Measurements from ENCODE around the gene COQ8B. TPM values are rescaled to one million over a fixed set of nuclear protein-coding genes. Genes with fewer than 3 reads are reported as not detected.

Gene COQ8B
- total RNA-seq, 4 donors from 2014 or later: 32.4 to 92.8 (median 41.9) TPM

DNA sequence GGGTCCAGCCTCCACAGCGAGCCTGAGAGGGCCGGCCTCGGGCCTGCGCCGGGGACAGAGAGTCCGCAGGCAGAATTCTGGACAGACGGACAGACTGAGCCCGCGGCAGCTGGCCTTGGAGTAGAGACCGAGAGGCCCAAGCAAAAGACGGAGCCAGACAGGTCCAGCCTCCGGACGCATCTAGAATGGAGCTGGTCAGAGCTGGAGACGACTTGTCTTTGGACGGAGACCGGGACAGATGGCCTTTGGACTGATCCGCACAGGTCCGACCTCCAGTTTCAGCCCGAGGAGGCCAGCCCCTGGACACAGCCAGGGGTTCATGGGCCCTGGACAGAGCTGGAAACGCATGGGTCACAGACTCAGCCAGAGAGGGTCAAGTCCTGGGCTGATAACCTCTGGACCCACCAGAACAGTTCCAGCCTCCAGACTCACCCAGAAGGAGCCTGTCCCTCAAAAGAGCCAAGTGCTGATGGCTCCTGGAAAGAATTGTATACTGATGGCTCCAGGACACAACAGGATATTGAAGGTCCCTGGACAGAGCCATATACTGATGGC lies 716 bp upstream of the COQ8B start:
- H3K36me3 ChIP-seq: peaks cover 0 to 13% (median 0%) of the 10 kb centered on the region in 3 donors
- no peaks in the 10 kb centered on the region for H3K27me3 ChIP-seq
- peak overlapping the region; percentile 69 to 91 (median 81) for H3K4me3 ChIP-seq
- peak overlapping the region; percentile 89 to 99 (median 96) for H3K27ac ChIP-seq
- DNase-seq: peak in 2 of 3 donors; percentile 69 to 74
- H3K9me3 ChIP-seq: no peaks in the 10 kb centered on the region
- peaks cover 0 to 53% (median 26%) of the 10 kb centered on the region in 4 donors for H3K4me1 ChIP-seq
- peak; percentile 39 to 48 for TF ChIP-seq POLR2A (IDR thresholded peaks at IDR 0.05)
- TF ChIP-seq, protein P1, sequence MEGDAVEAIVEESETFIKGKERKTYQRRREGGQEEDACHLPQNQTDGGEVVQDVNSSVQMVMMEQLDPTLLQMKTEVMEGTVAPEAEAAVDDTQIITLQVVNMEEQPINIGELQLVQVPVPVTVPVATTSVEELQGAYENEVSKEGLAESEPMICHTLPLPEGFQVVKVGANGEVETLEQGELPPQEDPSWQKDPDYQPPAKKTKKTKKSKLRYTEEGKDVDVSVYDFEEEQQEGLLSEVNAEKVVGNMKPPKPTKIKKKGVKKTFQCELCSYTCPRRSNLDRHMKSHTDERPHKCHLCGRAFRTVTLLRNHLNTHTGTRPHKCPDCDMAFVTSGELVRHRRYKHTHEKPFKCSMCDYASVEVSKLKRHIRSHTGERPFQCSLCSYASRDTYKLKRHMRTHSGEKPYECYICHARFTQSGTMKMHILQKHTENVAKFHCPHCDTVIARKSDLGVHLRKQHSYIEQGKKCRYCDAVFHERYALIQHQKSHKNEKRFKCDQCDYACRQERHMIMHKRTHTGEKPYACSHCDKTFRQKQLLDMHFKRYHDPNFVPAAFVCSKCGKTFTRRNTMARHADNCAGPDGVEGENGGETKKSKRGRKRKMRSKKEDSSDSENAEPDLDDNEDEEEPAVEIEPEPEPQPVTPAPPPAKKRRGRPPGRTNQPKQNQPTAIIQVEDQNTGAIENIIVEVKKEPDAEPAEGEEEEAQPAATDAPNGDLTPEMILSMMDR (IDR thresholded peaks at IDR 0.05): no peak

DNA sequence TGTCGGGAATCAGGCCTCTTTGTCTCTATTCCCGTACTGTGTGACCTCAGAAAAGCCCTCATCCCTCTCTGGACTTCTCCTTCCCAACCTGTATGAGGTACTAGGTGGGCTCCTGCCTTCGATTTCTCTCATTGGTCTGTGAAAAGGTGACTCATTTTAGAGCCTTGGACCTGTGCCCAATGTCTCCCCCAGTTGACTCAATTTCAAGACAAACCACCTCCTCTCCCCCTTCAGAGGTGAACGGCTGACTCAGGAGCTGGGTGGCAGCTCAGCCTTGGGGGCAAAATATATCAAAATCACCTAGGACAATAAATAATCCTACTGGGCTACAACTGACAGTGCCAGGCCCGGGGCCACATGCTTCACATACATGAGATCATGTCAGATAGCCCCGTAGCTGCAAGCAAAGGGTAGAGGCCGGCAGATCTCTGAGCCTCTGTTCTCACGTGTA lies 630 bp downstream of the COQ8B start:
- no peak for TF ChIP-seq POLR2A (IDR thresholded peaks at IDR 0.05)
- TF ChIP-seq, protein P1 (IDR thresholded peaks at IDR 0.05): no peak
- peaks cover 0 to 42% (median 24%) of the 10 kb centered on the region in 4 donors for H3K4me1 ChIP-seq
- H3K36me3 ChIP-seq: peaks cover 0 to 20% (median 0%) of the 10 kb centered on the region in 3 donors
- peak overlapping the region; percentile 89 to 99 (median 96) for H3K27ac ChIP-seq
- peak overlapping the region; percentile 69 to 91 (median 81) for H3K4me3 ChIP-seq
- peak; percentile 16 to 58 (median 54) for DNase-seq
- H3K9me3 ChIP-seq: no peaks in the 10 kb centered on the region
- no peaks in the 10 kb centered on the region for H3K27me3 ChIP-seq

DNA sequence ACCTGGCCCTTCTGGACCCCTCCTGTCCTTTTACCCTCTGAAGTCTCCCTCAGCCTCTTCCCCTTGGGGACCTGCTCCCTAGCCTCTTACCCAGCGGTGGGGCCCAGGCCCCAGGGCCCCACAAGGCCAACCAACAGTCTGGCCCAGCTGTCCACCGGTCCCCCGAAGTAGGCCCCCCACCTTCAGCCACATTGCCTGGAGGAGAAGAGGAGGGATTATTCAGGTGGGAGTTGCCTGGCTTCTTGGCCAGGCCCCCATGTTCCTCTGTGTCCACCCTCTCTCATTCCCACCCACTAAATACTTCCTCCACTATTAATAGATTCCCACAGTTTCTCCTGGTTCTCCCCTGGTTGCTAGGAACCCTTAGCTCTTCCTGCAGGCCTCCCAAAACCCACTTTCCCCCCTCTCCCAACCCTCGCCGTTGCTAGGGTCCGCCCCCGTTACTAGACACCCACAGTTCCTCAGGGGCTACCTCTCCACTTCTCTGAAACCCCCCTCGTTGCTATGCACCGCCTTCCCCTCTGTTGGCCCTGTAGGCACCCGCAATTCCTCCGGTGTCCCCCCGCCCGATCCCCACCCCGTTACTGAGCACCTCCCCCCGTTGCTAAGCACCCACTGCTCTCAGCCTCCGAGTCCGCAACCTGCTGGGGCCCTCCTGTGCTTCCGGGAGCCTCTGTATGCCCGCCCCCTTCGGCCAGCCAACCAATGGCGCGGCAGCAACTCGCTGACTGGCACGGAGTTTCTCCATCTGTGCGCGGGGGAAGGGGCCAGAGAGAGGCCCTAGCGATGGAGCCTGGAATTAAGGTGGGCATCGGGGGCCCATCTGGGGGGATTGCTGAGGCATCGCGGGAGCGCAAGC lies 2.0 kb downstream of the COQ8B start:
- peak; percentile 95 to 97 (median 96) for DNase-seq
- H3K27ac ChIP-seq: peak overlapping the region; percentile 89 to 99 (median 96)
- H3K4me1 ChIP-seq: peaks cover 0 to 42% (median 17%) of the 10 kb centered on the region in 4 donors
- no peaks in the 10 kb centered on the region for H3K9me3 ChIP-seq
- peak overlapping the region; percentile 69 to 91 (median 81) for H3K4me3 ChIP-seq
- H3K27me3 ChIP-seq: no peaks in the 10 kb centered on the region
- TF ChIP-seq, protein P1 (IDR thresholded peaks at IDR 0.05): peak in 1 of 6 experiments; percentile 5
- no peak for TF ChIP-seq POLR2A (IDR thresholded peaks at IDR 0.05)
- H3K36me3 ChIP-seq: peaks cover 0 to 28% (median 0%) of the 10 kb centered on the region in 3 donors

DNA sequence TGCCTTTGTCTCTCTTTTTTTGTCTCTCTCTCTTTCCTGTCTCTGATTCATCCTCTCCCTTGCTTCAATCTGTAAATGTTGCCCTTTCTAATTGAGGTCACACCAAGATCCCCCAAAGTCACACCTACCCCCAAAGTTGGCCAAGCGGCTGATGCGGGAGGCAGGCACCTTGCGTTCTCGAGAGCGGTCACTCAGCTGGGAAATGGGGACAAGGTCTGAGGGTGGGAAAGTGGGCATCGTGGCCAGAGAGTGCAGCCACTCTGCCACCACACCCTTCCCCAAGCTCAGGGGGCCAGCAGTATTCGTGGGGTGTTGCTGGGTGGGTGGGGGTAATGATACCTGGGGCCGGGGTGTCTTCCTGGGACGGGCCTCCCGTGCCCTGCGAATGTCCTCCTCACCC lies 2.7 kb downstream of the COQ8B start:
- peaks cover 0 to 35% (median 0%) of the 10 kb centered on the region in 3 donors for H3K36me3 ChIP-seq
- H3K4me3 ChIP-seq: peak overlapping the region in 2 of 4 donors; percentile 88 to 91
- peak overlapping the region; percentile 89 to 99 (median 96) for H3K27ac ChIP-seq
- TF ChIP-seq, protein P1 (IDR thresholded peaks at IDR 0.05): no peak
- no peak for TF ChIP-seq POLR2A (IDR thresholded peaks at IDR 0.05)
- H3K27me3 ChIP-seq: no peaks in the 10 kb centered on the region
- H3K4me1 ChIP-seq: peaks cover 0 to 36% (median 15%) of the 10 kb centered on the region in 4 donors
- peak in 1 of 3 donors; percentile 50 for DNase-seq
- no peaks in the 10 kb centered on the region for H3K9me3 ChIP-seq

DNA sequence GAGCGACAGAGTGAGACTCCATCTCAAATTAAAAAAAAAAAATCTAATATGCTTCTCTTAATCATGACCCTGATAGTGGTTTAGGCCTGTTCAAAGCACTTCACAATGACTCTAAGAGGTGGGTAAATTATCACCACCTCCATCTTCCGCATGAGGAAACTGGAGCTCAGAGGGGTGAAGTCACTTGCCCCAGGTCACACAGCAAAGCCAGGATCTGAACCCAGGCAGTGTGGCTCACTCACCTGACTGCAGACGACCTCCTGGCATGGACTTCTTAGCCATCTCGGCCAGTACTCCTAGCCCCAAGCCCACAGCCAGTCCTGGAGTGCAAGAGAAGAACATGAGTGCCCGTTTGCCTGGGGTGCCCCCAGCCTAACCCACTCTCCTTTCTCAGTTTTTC lies 6.9 kb downstream of the COQ8B start:
- DNase-seq: no peak
- Histone ChIP-seq H3K9me3 (no peaks in the 10 kb centered on the region), H3K4me1 (peaks cover 0 to 11% (median 4%) of the 10 kb centered on the region in 4 donors), H3K27ac (no peak overlapping the region), H3K27me3 (no peaks in the 10 kb centered on the region), H3K4me3 (no peak overlapping the region), H3K36me3 (peaks cover 0 to 60% (median 0%) of the 10 kb centered on the region in 3 donors)
- TF ChIP-seq, protein P1 (IDR thresholded peaks at IDR 0.05): no peak
- no peak for TF ChIP-seq POLR2A (IDR thresholded peaks at IDR 0.05)
